Activated B cell treated with CpG ODN at 0.5 μM for 24 hours (primary cell): ENCODE results near the gene FAM53A. TPM values are rescaled to one million over a fixed set of nuclear protein-coding genes. Genes with fewer than 3 reads are reported as not detected.
"Not testable (repeated sequence)": the region's sequence is repeated elsewhere in the genome, so short reads cannot be mapped to it uniquely, and the experiment has no call there.

Experiments
- ATAC-seq: fragments of 200-7000 bp; cut with Tn5 transposase; one replicate; pipeline ENCODE4 v1.10.0; 2021; ENCODE audit warnings: low read depth, mild to moderate bottlenecking, moderate library complexity
- CTCF ChIA-PET: fragments of 350-600 bp; sonication (Branson Sonifier 250); formaldehyde crosslinking; loops from one replicate; lab custom pipeline; 2021; ENCODE audit warnings: antibody characterized with exemption; lab: Charles Lee
- POLR2A ChIA-PET: fragments of 350-600 bp; sonication (Branson Sonifier 250); formaldehyde crosslinking; loops from one replicate; lab custom pipeline; 2021; ENCODE audit warnings: antibody characterized with exemption; lab: Charles Lee
- DNase-seq: peaks from one replicate; pipeline ENCODE4 v3.0.0; 2022
- H3K27ac Mint-ChIP-seq: one replicate; pipeline ENCODE4 v1.8.0; 2020; ENCODE audit warnings: mixed read lengths
- H3K27me3 Mint-ChIP-seq: one replicate; pipeline ENCODE4 v1.8.0; 2021; ENCODE audit warnings: mixed read lengths
- H3K36me3 Mint-ChIP-seq: one replicate; pipeline ENCODE4 v1.8.0; 2021; ENCODE audit warnings: low read depth, mixed read lengths
- H3K4me1 Mint-ChIP-seq: one replicate; pipeline ENCODE4 v1.8.0; 2021; ENCODE audit warnings: mixed read lengths
- H3K4me3 Mint-ChIP-seq: one replicate; pipeline ENCODE4 v1.8.0; 2020; ENCODE audit warnings: mild to moderate bottlenecking, mixed read lengths
- H3K9me3 Mint-ChIP-seq: one replicate; pipeline ENCODE4 v1.8.0; 2020; ENCODE audit warnings: mixed read lengths
- CTCF ChIP-seq: fragments of 200-600 bp; IDR thresholded peaks from one replicate; pipeline ENCODE4 v1.8.0; 2022; ENCODE audit warnings: antibody characterized with exemption, mild to moderate bottlenecking
- intact Hi-C: fragments of 100-400 bp; cut with micrococcal nuclease; formaldehyde crosslinking; loops from one replicate; pipeline ENCODE4 v1.15.1; 2024
- total RNA-seq: library from RNA; stranded (reverse); gene quantifications from 2 replicates; pipeline ENCODE4 v1.2.3, GENCODE V29; 2022

FAM53A gene
- total RNA-seq, 1 donor from 2014 or later, result 1.2 TPM

GRCh38 chr4:1641671-1642070, 42.4 kb downstream of the FAM53A start:
- H3K4me3 Mint-ChIP-seq, result no peak overlapping the region
- H3K27ac Mint-ChIP-seq, result no peak overlapping the region
- H3K27me3 Mint-ChIP-seq, result no peaks in the 10 kb centered on the region
- intact Hi-C loops, result no loop called here
- no peaks in the 10 kb centered on the region for H3K9me3 Mint-ChIP-seq
- POLR2A ChIA-PET, result no interaction called here
- no peak for TF ChIP-seq CTCF
- DNase-seq, result no peak
- CTCF ChIA-PET, result no interaction called here
- no peak for ATAC-seq
- no peaks in the 10 kb centered on the region for H3K4me1 Mint-ChIP-seq
- no peaks in the 10 kb centered on the region for H3K36me3 Mint-ChIP-seq

- H3K4me1 Mint-ChIP-seq, CTCF ChIA-PET, ATAC-seq, POLR2A ChIA-PET, intact Hi-C loops, H3K9me3 Mint-ChIP-seq, H3K4me3 Mint-ChIP-seq, H3K27me3 Mint-ChIP-seq, H3K36me3 Mint-ChIP-seq, DNase-seq, H3K27ac Mint-ChIP-seq: not testable (repeated sequence)
Measured at GRCh38 chr4:1640716-1641503, 43.2 kb downstream of the FAM53A start.

- DNase-seq (no peak), ATAC-seq (no peak)
- Mint-ChIP-seq H3K4me1 (no peaks in the 10 kb centered on the region), H3K9me3 (no peaks in the 10 kb centered on the region), H3K4me3 (no peak overlapping the region), H3K27me3 (no peaks in the 10 kb centered on the region), H3K36me3 (no peaks in the 10 kb centered on the region), H3K27ac (no peak overlapping the region)
- no peak for TF ChIP-seq CTCF
- CTCF ChIA-PET, result no interaction called here
- intact Hi-C loops, result no loop called here
- POLR2A ChIA-PET, result no interaction called here
Measured at GRCh38 chr4:1640190-1640589, 43.9 kb downstream of the FAM53A start.

GRCh38 chr4:1639299-1639868, 44.7 kb downstream of the FAM53A start:
- ChIA-PET POLR2A (no interaction called here), CTCF (no interaction called here)
- Mint-ChIP-seq H3K36me3 (no peaks in the 10 kb centered on the region), H3K4me3 (no peak overlapping the region), H3K4me1 (no peaks in the 10 kb centered on the region), H3K9me3 (no peaks in the 10 kb centered on the region), H3K27me3 (no peaks in the 10 kb centered on the region), H3K27ac (no peak overlapping the region)
- intact Hi-C loops, result no loop called here
- TF ChIP-seq CTCF, result no peak
- DNase-seq (no peak), ATAC-seq (no peak)

GRCh38 chr4:1638873-1639272, 45.2 kb downstream of the FAM53A start:
- TF ChIP-seq CTCF, result no peak
- DNase-seq, result no peak
- no peak overlapping the region for H3K27ac Mint-ChIP-seq
- no peaks in the 10 kb centered on the region for H3K36me3 Mint-ChIP-seq
- H3K9me3 Mint-ChIP-seq, result no peaks in the 10 kb centered on the region
- H3K4me3 Mint-ChIP-seq, result no peak overlapping the region
- no peaks in the 10 kb centered on the region for H3K27me3 Mint-ChIP-seq
- no peak for ATAC-seq
- POLR2A ChIA-PET, result no interaction called here
- H3K4me1 Mint-ChIP-seq, result no peaks in the 10 kb centered on the region
- intact Hi-C loops, result no loop called here
- CTCF ChIA-PET, result no interaction called here
